Mucosa of descending colon (tissue), 3 donors: ENCODE data around the gene TMLHE. TPM values are rescaled to one million over a fixed set of nuclear protein-coding genes. Genes with fewer than 3 reads are reported as not detected.
"Not testable (repeated sequence)": the region's sequence is repeated elsewhere in the genome, so short reads cannot be mapped to it uniquely, and the experiment has no call there.

Experiments
- ATAC-seq: fragments of 200-7000 bp; cut with Tn5 transposase; one replicate; pipeline ENCODE4 v1.9.1; 2020; ENCODE audit warnings: mild to moderate bottlenecking, moderate library complexity
- DNase-seq, 3 donors: peaks; one replicate each; pipeline ENCODE4 v3.0.0-alpha.2; 2020
- H3K36me3 ChIP-seq: fragments of 200-600 bp; one replicate; pipeline ENCODE4 v1.8.0; 2021; ENCODE audit warnings: low read depth, mild to moderate bottlenecking
- H3K4me1 ChIP-seq: fragments of 200-600 bp; one replicate; pipeline ENCODE4 v1.8.0; 2021; ENCODE audit warnings: low read depth, mild to moderate bottlenecking
- H3K4me3 ChIP-seq: fragments of 200-600 bp; one replicate; pipeline ENCODE4 v1.8.0; 2021; ENCODE audit warnings: mild to moderate bottlenecking
- H3K9me3 ChIP-seq: fragments of 200-600 bp; one replicate; pipeline ENCODE4 v1.8.0; 2021; ENCODE audit warnings: mild to moderate bottlenecking
- CTCF ChIP-seq: fragments of 200-600 bp; IDR thresholded peaks from one replicate; pipeline ENCODE4 v1.8.0; 2022; ENCODE audit warnings: antibody characterized with exemption, mild to moderate bottlenecking
- intact Hi-C, 2 donors: fragments of 100-400 bp; cut with DNase I in 1 of 2; cut with micrococcal nuclease in 1 of 2; formaldehyde crosslinking; loops; one replicate each; pipeline versions ENCODE4 v1.11.0 to v1.11.1; 2022; cut with DNase I, micrococcal nuclease
- total RNA-seq, 3 donors: library from RNA; stranded (reverse); fragmentation: NEBNext Ultra II Directional in 2 of 3; extraction: Animal tissue kit (Norgen Biotek cat#: 25700) in 2 of 3; gene quantifications; one replicate each; pipeline versions ENCODE4 v1.2.1 to v1.2.4, GENCODE V29; 2021 to 2023
- donor health status: DM: no; HTN: no; CAD: no; lungs with moderate emphysema.
- donor health status: DM: no; HTN: no; CAD: no.
- donor health status: DM: no; HTN: yes; CAD: no.

TMLHE gene
- total RNA-seq, 3 donors from 2014 or later = 21.2 to 33.9 (median 24.3) TPM

- H3K36me3 ChIP-seq = no peaks in the 10 kb centered on the region
- intact Hi-C loops = no loop called here
- TF ChIP-seq CTCF = no peak
- DNase-seq = no peak
- no peaks in the 10 kb centered on the region for H3K4me1 ChIP-seq
- no peak overlapping the region for H3K4me3 ChIP-seq
- no peaks in the 10 kb centered on the region for H3K9me3 ChIP-seq
- ATAC-seq = no peak
Observed at GRCh38 chrX:155514225-155514624, 98.5 kb downstream of the TMLHE start.

GRCh38 chrX:155505296-155505695 is 107.5 kb downstream of the TMLHE start:
- DNase-seq = no peak

GRCh38 chrX:155495134-155495533 is 117.6 kb downstream of the TMLHE start:
- H3K4me3 ChIP-seq, DNase-seq, H3K9me3 ChIP-seq, H3K36me3 ChIP-seq, intact Hi-C loops, ATAC-seq, H3K4me1 ChIP-seq: not testable (repeated sequence)

More at GRCh38 chrX:155505296-155505695, 107.5 kb downstream of the TMLHE start:
- Histone ChIP-seq H3K36me3 (no peaks in the 10 kb centered on the region), H3K9me3 (no peaks in the 10 kb centered on the region), H3K4me1 (no peaks in the 10 kb centered on the region), H3K4me3 (no peak overlapping the region)
- intact Hi-C loops = no loop called here
- no peak for ATAC-seq
- TF ChIP-seq CTCF = no peak

- H3K9me3 ChIP-seq, DNase-seq, H3K4me1 ChIP-seq, H3K36me3 ChIP-seq, H3K4me3 ChIP-seq, ATAC-seq, intact Hi-C loops: not testable (repeated sequence)
Observed at GRCh38 chrX:155491421-155491820, 121.3 kb downstream of the TMLHE start.

GRCh38 chrX:155477136-155477535 is 135.6 kb downstream of the TMLHE start:
- H3K36me3 ChIP-seq, DNase-seq, intact Hi-C loops, ATAC-seq, H3K9me3 ChIP-seq, H3K4me1 ChIP-seq, H3K4me3 ChIP-seq: not testable (repeated sequence)

- H3K4me1 ChIP-seq, H3K4me3 ChIP-seq, H3K9me3 ChIP-seq, intact Hi-C loops, H3K36me3 ChIP-seq, DNase-seq: not testable (repeated sequence)
- peak; percentile 20 for ATAC-seq
Observed at GRCh38 chrX:155466269-155466938, 146.3 kb downstream of the TMLHE start.

- DNase-seq, H3K9me3 ChIP-seq, H3K36me3 ChIP-seq, H3K4me1 ChIP-seq, intact Hi-C loops, H3K4me3 ChIP-seq, ATAC-seq: not testable (repeated sequence)
Observed at GRCh38 chrX:155460501-155460900, 152.3 kb downstream of the TMLHE start.

- H3K9me3 ChIP-seq, H3K4me1 ChIP-seq, intact Hi-C loops, H3K4me3 ChIP-seq, H3K36me3 ChIP-seq, DNase-seq: not testable (repeated sequence)
- peak; percentile 92 for ATAC-seq
Observed at GRCh38 chrX:155458471-155458870, 154.3 kb downstream of the TMLHE start, which contains the start of gene F8A3. F8A3 (minus strand) TSS chrX:155458620; CDS start chrX:155458600, 20 bp downstream.

- intact Hi-C loops, H3K4me1 ChIP-seq, DNase-seq, H3K36me3 ChIP-seq, H3K4me3 ChIP-seq, H3K9me3 ChIP-seq: not testable (repeated sequence)
- peak; percentile 83 for ATAC-seq
Observed at GRCh38 chrX:155457761-155458447, 154.8 kb downstream of the TMLHE start.
